ENCODE data around the gene ACP5.

GRCh38 chr19:11617180-11618062, 40.0 kb upstream of the ACP5 start:
- TF ChIP-seq, protein P1, sequence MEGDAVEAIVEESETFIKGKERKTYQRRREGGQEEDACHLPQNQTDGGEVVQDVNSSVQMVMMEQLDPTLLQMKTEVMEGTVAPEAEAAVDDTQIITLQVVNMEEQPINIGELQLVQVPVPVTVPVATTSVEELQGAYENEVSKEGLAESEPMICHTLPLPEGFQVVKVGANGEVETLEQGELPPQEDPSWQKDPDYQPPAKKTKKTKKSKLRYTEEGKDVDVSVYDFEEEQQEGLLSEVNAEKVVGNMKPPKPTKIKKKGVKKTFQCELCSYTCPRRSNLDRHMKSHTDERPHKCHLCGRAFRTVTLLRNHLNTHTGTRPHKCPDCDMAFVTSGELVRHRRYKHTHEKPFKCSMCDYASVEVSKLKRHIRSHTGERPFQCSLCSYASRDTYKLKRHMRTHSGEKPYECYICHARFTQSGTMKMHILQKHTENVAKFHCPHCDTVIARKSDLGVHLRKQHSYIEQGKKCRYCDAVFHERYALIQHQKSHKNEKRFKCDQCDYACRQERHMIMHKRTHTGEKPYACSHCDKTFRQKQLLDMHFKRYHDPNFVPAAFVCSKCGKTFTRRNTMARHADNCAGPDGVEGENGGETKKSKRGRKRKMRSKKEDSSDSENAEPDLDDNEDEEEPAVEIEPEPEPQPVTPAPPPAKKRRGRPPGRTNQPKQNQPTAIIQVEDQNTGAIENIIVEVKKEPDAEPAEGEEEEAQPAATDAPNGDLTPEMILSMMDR (IDR thresholded peaks at IDR 0.05): no peak
- no peak for TF ChIP-seq POLR2A (IDR thresholded peaks at IDR 0.05)

Data from gastroesophageal sphincter (tissue), 3 donors.